OCI-LY1 (cell line): ENCODE data around the gene IL11.
"Not testable (repeated sequence)": the region's sequence is repeated elsewhere in the genome, so short reads cannot be mapped to it uniquely, and the experiment has no call there.

Experiments
- H2AFZ ChIP-seq: fragments of 200-600 bp; sonication (generic), shearing (Covaris generic); 2 replicates; pipeline ENCODE4 v1.6.0; 2014; ENCODE audit warnings: antibody characterized with exemption, mild to moderate bottlenecking, low read length
- H3F3A ChIP-seq: fragments of 200-600 bp; sonication (generic), shearing (Covaris generic); 2 replicates; pipeline ENCODE4 v1.6.0; 2014; ENCODE audit warnings: mild to moderate bottlenecking, antibody characterized with exemption, low read length, moderate library complexity; ENCODE audit not compliant: insufficient read depth
- H3K27ac ChIP-seq: fragments of 200-600 bp; sonication (generic); 2 replicates; pipeline ENCODE4 v1.5.1; 2014; ENCODE audit warnings: low read length, mixed run types, mild to moderate bottlenecking, low read depth; ENCODE audit not compliant: poor library complexity, severe bottlenecking
- H3K27me3 ChIP-seq: fragments of 200-600 bp; sonication (generic); 2 replicates; pipeline ENCODE4 v1.6.0; 2014; ENCODE audit warnings: antibody characterized with exemption, mild to moderate bottlenecking, low read length, moderate library complexity; ENCODE audit not compliant: insufficient read depth
- H3K36me3 ChIP-seq: fragments of 200-600 bp; sonication (generic); 2 replicates; pipeline ENCODE4 v1.6.1; 2014; ENCODE audit warnings: mild to moderate bottlenecking, antibody characterized with exemption, low read length, moderate library complexity, mixed read lengths; ENCODE audit not compliant: insufficient read depth
- H3K4me1 ChIP-seq: fragments of 200-600 bp; sonication (generic); 2 replicates; pipeline ENCODE4 v1.5.1; 2014; ENCODE audit warnings: mild to moderate bottlenecking, low read length, moderate library complexity; ENCODE audit not compliant: insufficient read depth, severe bottlenecking
- H3K4me2 ChIP-seq: fragments of 200-600 bp; sonication (generic), shearing (Covaris generic); 2 replicates; pipeline ENCODE4 v1.6.1; 2014; ENCODE audit warnings: low read length
- H3K4me3 ChIP-seq: fragments of 200-600 bp; sonication (generic); 2 replicates; pipeline ENCODE4 v1.5.1; 2014; ENCODE audit warnings: low read length, low read depth, mild to moderate bottlenecking, mixed read lengths; ENCODE audit not compliant: poor library complexity, severe bottlenecking
- H3K79me2 ChIP-seq: fragments of 200-600 bp; shearing (Covaris generic); 2 replicates; pipeline ENCODE4 v1.6.1; 2016; ENCODE audit warnings: mixed run types, low read length, mixed read lengths; ENCODE audit not compliant: insufficient read depth
- H3K9ac ChIP-seq: fragments of 200-600 bp; sonication (generic), shearing (Covaris generic); 2 replicates; pipeline ENCODE4 v1.6.1; 2014; ENCODE audit warnings: mild to moderate bottlenecking, low read length, mixed read lengths
- H3K9me2 ChIP-seq: fragments of 200-600 bp; sonication (generic), shearing (Covaris generic); 2 replicates; pipeline ENCODE4 v1.6.1; 2014; ENCODE audit warnings: low read depth, mild to moderate bottlenecking, low read length, mixed read lengths
- H3K9me3 ChIP-seq: fragments of 200-600 bp; shearing (Covaris generic); 2 replicates; pipeline ENCODE4 v1.6.1; 2014; ENCODE audit warnings: low read length, mixed read lengths
- H4K20me1 ChIP-seq: fragments of 200-600 bp; sonication (generic), shearing (Covaris generic); 2 replicates; pipeline ENCODE4 v1.6.0; 2016; ENCODE audit warnings: mild to moderate bottlenecking, low read length; ENCODE audit not compliant: insufficient read depth
- CTCF ChIP-seq: fragments of 200-600 bp; sonication (generic), shearing (Covaris generic); IDR thresholded peaks from 2 replicates; pipeline ENCODE4 v1.5.1; 2017; ENCODE audit warnings: mild to moderate bottlenecking, antibody characterized with exemption, low read length, moderate library complexity, mixed read lengths
- EZH2 ChIP-seq: fragments of 200-600 bp; sonication (generic), shearing (Covaris generic); IDR thresholded peaks from 2 replicates; pipeline ENCODE4 v1.8.0; 2017; ENCODE audit warnings: borderline replicate concordance, mixed run types, mild to moderate bottlenecking, antibody characterized with exemption, low read length, moderate library complexity, mixed read lengths

The IL11 gene

DNA sequence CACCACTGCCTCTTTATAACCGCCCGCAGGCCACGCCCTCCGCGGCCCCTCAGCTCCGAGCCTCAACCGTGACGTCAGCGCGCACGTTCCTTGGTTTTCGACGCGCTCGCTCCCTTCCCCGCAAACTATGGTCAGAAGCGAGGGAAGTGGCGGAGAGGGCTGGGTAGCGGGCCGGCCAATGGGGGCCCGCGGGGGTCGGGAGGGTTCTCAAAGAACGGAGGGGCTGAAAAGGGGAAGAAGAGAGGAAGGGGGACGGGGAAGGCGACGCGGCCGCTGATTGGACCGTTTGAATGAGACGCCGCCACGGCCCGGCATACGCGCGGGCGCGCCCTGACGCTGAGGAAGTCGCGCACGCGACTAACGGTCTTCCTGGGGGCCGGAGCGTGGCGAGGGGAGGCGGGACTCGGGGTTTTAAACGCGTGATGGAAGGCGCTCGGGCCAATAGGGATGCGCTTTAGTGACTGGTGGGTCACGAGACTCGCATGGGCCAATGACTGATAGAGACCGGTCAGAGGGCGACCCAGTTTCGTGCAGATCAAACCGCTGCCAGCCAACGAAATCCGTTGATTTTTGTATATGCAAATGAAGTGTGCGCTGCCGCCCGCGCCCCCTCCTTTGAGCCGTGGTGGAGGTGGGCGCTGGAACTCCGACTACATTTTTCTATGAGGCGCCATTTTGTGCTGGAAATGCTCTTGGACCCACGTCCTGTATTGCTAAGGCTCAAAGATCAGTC is 37.7 kb upstream of the IL11 start:
- Histone ChIP-seq H3K4me2 (peak overlapping the region; percentile 93), H3K4me3 (peak overlapping the region; percentile 97), H3K9me2 (no peaks in the 10 kb centered on the region), H3K27ac (peak overlapping the region; percentile 96), H3K27me3 (no peaks in the 10 kb centered on the region), H3K9ac (peak overlapping the region; percentile 99), H4K20me1 (no peaks in the 10 kb centered on the region), H3K79me2 (peaks cover 19% of the 10 kb centered on the region), H3K9me3 (no peaks in the 10 kb centered on the region), H3K36me3 (peaks cover 44% of the 10 kb centered on the region), H2AFZ (no peak overlapping the region), H3K4me1 (peaks cover 26% of the 10 kb centered on the region), H3F3A (no peaks in the 10 kb centered on the region)
- no peak for TF ChIP-seq EZH2
- no peak for TF ChIP-seq CTCF

DNA sequence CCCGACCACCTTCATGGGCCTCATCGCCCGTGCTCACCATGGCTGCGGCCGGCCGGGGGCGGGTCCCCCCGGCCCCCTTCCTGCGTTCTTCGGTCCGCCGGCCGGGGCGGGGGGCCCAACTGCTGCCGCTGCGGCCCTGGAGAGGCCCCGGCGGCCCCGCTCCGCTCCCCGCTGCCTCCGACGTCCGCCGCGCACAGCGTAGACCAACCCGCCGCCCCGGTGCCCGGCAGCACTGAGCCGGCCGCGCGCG is 37.2 kb upstream of the IL11 start, which contains the start of gene UBE2S:
UBE2S (minus strand) TSS at position 239 of the 250 bp plus-strand sequence; CDS start at position 40, 199 bp downstream.
- H3F3A ChIP-seq, H2AFZ ChIP-seq, H3K9me3 ChIP-seq, H3K9me2 ChIP-seq, H3K27me3 ChIP-seq, H4K20me1 ChIP-seq: not testable (repeated sequence)
- Histone ChIP-seq H3K79me2 (peaks cover 19% of the 10 kb centered on the region), H3K9ac (peak within 1 kb of the TSS; percentile 99), H3K36me3 (peaks cover 49% of the 10 kb centered on the region), H3K4me2 (peak within 1 kb of the TSS; percentile 93), H3K27ac (peak within 1 kb of the TSS; percentile 96), H3K4me3 (peak within 1 kb of the TSS; percentile 97), H3K4me1 (peaks cover 26% of the 10 kb centered on the region)

GRCh38 chr19:55406826-55407549 is 36.7 kb upstream of the IL11 start:
- H4K20me1 ChIP-seq, result no peaks in the 10 kb centered on the region
- peaks cover 19% of the 10 kb centered on the region for H3K79me2 ChIP-seq
- no peaks in the 10 kb centered on the region for H3K9me3 ChIP-seq
- peak overlapping the region; percentile 99 for H3K9ac ChIP-seq
- peaks cover 26% of the 10 kb centered on the region for H3K4me1 ChIP-seq
- peaks cover 53% of the 10 kb centered on the region for H3K36me3 ChIP-seq
- H3F3A ChIP-seq, result no peaks in the 10 kb centered on the region
- no peak overlapping the region for H2AFZ ChIP-seq
- TF ChIP-seq EZH2 (no peak), CTCF (no peak)
- peak overlapping the region; percentile 96 for H3K27ac ChIP-seq
- H3K4me2 ChIP-seq, result peak overlapping the region; percentile 93
- H3K4me3 ChIP-seq, result peak overlapping the region; percentile 97
- H3K9me2 ChIP-seq, result no peaks in the 10 kb centered on the region
- no peaks in the 10 kb centered on the region for H3K27me3 ChIP-seq
